ENCODE measurements around the gene PSMG4.
"Not testable (repeated sequence)": the region's sequence is repeated elsewhere in the genome, so short reads cannot be mapped to it uniquely, and the experiment has no call there.

PSMG4 gene

GRCh38 chr6:3230900-3231246 lies 27.9 kb upstream of the PSMG4 start:
- peak; percentile 90 to 91 for DNase-seq

- peak; percentile 93 to 94 for DNase-seq
Measured at GRCh38 chr6:3231247-3232016, 27.3 kb upstream of the PSMG4 start.

- DNase-seq = peak; percentile 30 to 71
Measured at GRCh38 chr6:3232017-3232945, 26.5 kb upstream of the PSMG4 start.

- DNase-seq = no peak
Measured at GRCh38 chr6:3233321-3233720, 25.4 kb upstream of the PSMG4 start.

- DNase-seq = no peak
Measured at GRCh38 chr6:3233904-3234303, 24.8 kb upstream of the PSMG4 start.

GRCh38 chr6:3235486-3235885 lies 23.3 kb upstream of the PSMG4 start:
- DNase-seq = no peak

- DNase-seq = no peak
Measured at GRCh38 chr6:3236005-3236404, 22.7 kb upstream of the PSMG4 start.

- no peak for DNase-seq
Measured at GRCh38 chr6:3237761-3238662, 20.7 kb upstream of the PSMG4 start.

- DNase-seq = no peak
Measured at GRCh38 chr6:3239110-3239830, 19.5 kb upstream of the PSMG4 start.

- no peak for DNase-seq
Measured at GRCh38 chr6:3240595-3240994, 18.2 kb upstream of the PSMG4 start.

- not testable (repeated sequence) for DNase-seq
Measured at GRCh38 chr6:3241745-3242144, 17.0 kb upstream of the PSMG4 start.

GRCh38 chr6:3242768-3243167 lies 16.0 kb upstream of the PSMG4 start:
- DNase-seq = no peak

GRCh38 chr6:3244003-3244831 lies 14.5 kb upstream of the PSMG4 start:
- DNase-seq = no peak

- not testable (repeated sequence) for DNase-seq
Measured at GRCh38 chr6:3244832-3245161, 13.9 kb upstream of the PSMG4 start.

GRCh38 chr6:3245216-3245615 lies 13.5 kb upstream of the PSMG4 start:
- no peak for DNase-seq

GRCh38 chr6:3247255-3248146 lies 11.2 kb upstream of the PSMG4 start:
- no peak for DNase-seq

- DNase-seq = no peak
Measured at GRCh38 chr6:3249821-3250220, 8.9 kb upstream of the PSMG4 start.

- no peak for DNase-seq
Measured at GRCh38 chr6:3250231-3250675, 8.5 kb upstream of the PSMG4 start.

GRCh38 chr6:3251462-3252314 lies 7.1 kb upstream of the PSMG4 start:
- peak; percentile 80 to 81 for DNase-seq
